ENCODE measurements around the gene PRKAG2. TPM values are rescaled to one million over a fixed set of nuclear protein-coding genes. Genes with fewer than 3 reads are reported as not detected.

The PRKAG2 gene
- total RNA-seq, 1 donor from 2014 or later: 20.8 TPM

- no peak for DNase-seq (ENCODE audit: low read depth)
- no peak for TF ChIP-seq CTCF (conservative IDR thresholded peaks at IDR 0.05; ENCODE audit: low read depth, low read length)
- no peak overlapping the region for H3K4me3 ChIP-seq (ENCODE audit: low read depth, low read length)
These were observed 273.0 kb downstream of the PRKAG2 start for GRCh38 chr7:151603951-151604350.

DNA sequence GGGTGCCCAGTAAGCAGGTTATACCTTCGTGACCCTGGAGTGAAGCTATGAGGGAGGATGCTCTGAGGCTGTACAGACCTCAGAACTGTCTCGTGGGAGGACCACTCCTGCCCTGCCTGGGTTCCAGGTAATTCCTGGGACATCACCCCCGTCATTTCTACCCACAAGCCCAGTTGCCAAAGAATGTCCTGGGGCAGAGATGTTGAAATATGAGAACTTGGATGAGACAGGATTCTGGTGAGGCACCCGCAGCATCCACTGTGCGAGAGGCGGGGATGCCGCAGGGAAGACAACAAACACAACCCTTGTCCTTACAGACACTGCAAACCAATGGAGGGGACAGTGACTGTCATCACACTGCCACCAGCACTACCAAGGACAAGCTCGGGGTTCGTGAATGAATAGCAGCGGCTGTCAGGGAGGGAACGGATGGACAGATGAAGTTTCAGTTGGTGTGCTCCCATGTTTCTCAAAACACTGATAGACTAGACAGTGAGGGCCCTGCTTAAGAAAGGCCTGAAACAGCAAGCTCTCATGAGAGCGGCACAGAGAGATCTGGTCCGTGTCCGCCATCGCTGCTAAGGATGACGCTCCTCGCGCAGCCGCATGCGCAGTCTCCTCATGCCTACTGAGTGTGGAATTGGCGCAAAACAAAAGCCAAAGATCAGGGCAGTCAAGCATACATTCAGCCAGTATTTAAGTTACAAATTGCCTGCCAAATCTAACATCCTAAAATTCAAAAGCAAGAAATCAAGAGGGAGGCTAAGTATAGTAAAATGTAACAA is 275.2 kb downstream of the PRKAG2 start:
- no peak for DNase-seq (ENCODE audit: low read depth)
- H3K4me3 ChIP-seq (ENCODE audit: low read depth, low read length): no peak overlapping the region
- TF ChIP-seq CTCF (conservative IDR thresholded peaks at IDR 0.05; ENCODE audit: low read depth, low read length): no peak

DNA sequence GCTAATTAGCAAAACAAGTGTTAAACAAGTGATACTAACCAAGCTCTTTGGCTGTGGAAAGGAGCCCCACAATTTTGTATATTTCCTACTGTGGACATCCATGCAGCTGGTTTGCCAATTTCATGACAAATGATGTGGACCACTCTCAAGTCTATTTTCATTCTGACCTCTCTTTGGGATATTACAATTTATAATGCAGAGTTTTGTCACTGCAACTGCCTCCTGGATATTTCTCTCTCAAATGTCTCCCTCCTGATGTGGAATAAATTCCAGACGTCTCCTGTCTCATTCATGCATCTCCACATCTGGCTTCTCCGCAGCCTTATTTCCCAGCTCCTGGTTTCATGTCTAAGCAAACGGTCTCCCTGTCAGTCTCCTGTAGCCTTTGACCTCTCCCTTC is 276.6 kb downstream of the PRKAG2 start:
- no peak overlapping the region for H3K4me3 ChIP-seq (ENCODE audit: low read depth, low read length)
- no peak for DNase-seq (ENCODE audit: low read depth)
- TF ChIP-seq CTCF (conservative IDR thresholded peaks at IDR 0.05; ENCODE audit: low read depth, low read length): no peak

- no peak overlapping the region for H3K4me3 ChIP-seq (ENCODE audit: low read depth, low read length)
- peak; percentile 8 for TF ChIP-seq CTCF (conservative IDR thresholded peaks at IDR 0.05; ENCODE audit: low read depth, low read length)
- peak; percentile 87 for DNase-seq (ENCODE audit: low read depth)
These were observed 277.3 kb downstream of the PRKAG2 start for GRCh38 chr7:151599401-151600227.

GRCh38 chr7:151597541-151598444 is 279.1 kb downstream of the PRKAG2 start:
- peak; percentile 94 for DNase-seq (ENCODE audit: low read depth)
- no peak for TF ChIP-seq CTCF (conservative IDR thresholded peaks at IDR 0.05; ENCODE audit: low read depth, low read length)
- H3K4me3 ChIP-seq (ENCODE audit: low read depth, low read length): no peak overlapping the region

- TF ChIP-seq CTCF (conservative IDR thresholded peaks at IDR 0.05; ENCODE audit: low read depth, low read length): no peak
- DNase-seq (ENCODE audit: low read depth): no peak
- H3K4me3 ChIP-seq (ENCODE audit: low read depth, low read length): no peak overlapping the region
These were observed 281.1 kb downstream of the PRKAG2 start for GRCh38 chr7:151595702-151596350.

Measured in epithelial cell of proximal tubule (primary cell).